Measurements from ENCODE around the gene IGFBP2. TPM values are rescaled to one million over a fixed set of nuclear protein-coding genes. Genes with fewer than 3 reads are reported as not detected.

The IGFBP2 gene
- total and polyA plus RNA-seq, 2 of the 8 experiments (the other 6 are each of a cell fraction or from before 2014, with no cell fraction given) = 326 to 782 TPM

DNA sequence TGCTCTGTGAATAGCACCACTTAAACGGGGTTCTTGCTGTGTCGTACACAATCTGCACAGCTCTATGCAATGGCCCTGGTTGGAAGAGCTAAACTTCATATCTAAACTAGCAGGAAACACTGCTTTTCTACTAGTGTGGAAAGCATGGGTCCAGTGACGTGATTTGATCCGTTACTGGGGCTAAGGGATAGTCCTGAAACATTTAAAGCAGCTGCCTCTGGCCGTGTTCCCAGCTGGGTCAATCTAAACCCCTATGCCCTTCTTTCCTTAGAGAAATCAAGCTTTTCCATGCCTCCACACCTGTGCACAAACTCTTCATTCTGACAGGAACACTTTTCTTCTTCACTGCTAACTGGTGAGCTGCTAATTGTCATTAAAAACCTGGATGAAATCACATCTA, 67.6 kb downstream of the IGFBP2 start (continued):
- TF ChIP-seq, protein P1, sequence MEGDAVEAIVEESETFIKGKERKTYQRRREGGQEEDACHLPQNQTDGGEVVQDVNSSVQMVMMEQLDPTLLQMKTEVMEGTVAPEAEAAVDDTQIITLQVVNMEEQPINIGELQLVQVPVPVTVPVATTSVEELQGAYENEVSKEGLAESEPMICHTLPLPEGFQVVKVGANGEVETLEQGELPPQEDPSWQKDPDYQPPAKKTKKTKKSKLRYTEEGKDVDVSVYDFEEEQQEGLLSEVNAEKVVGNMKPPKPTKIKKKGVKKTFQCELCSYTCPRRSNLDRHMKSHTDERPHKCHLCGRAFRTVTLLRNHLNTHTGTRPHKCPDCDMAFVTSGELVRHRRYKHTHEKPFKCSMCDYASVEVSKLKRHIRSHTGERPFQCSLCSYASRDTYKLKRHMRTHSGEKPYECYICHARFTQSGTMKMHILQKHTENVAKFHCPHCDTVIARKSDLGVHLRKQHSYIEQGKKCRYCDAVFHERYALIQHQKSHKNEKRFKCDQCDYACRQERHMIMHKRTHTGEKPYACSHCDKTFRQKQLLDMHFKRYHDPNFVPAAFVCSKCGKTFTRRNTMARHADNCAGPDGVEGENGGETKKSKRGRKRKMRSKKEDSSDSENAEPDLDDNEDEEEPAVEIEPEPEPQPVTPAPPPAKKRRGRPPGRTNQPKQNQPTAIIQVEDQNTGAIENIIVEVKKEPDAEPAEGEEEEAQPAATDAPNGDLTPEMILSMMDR (IDR thresholded peaks at IDR 0.05; ENCODE audit: control extremely low read depth in 1 of 3, insufficient read depth in 1 of 3, low read depth in 1 of 3, low read length in 3 of 3) = no peak
- no peak for TF ChIP-seq TAF1 (IDR thresholded peaks at IDR 0.05; ENCODE audit: low read depth, low read length)
- no peak for TF ChIP-seq BACH1 (IDR thresholded peaks at IDR 0.05; ENCODE audit: low read length)
- TF ChIP-seq TCF12 (IDR thresholded peaks at IDR 0.05; ENCODE audit: low read depth, low read length) = no peak
- no peak for TF ChIP-seq CREB1 (IDR thresholded peaks at IDR 0.05)

All from H1 (cell line).